H7 (cell line): Measurements from ENCODE around the gene CENPU. TPM values are rescaled to one million over a fixed set of nuclear protein-coding genes. Genes with fewer than 3 reads are reported as not detected.

ENCODE experiments used
- DNase-seq: peaks from one replicate; pipeline ENCODE4 v3.0.0; 2012
- H3K27me3 ChIP-seq: 2 replicates; pipeline ENCODE4 v1.6.0; 2011; ENCODE audit warnings: mild to moderate bottlenecking, low read length; ENCODE audit not compliant: control insufficient read depth, insufficient read depth
- H3K36me3 ChIP-seq: replicated peaks from 2 replicates; pipeline ENCODE4 v1.5.1; 2011; ENCODE audit warnings: low read length; ENCODE audit not compliant: control insufficient read depth, insufficient read depth
- H3K4me3 ChIP-seq: 2 replicates; pipeline ENCODE4 v1.5.1; 2011; ENCODE audit warnings: low read depth, mild to moderate bottlenecking, control low read depth, low read length, moderate library complexity; ENCODE audit not compliant: insufficient read depth
- total RNA-seq: library from RNA; depleted of rRNA; stranded (reverse); fragments of >200 nt; shearing (Covaris generic); gene quantifications from 2 replicates; pipeline ENCODE4 v1.2.3, GENCODE V29; 2014; rRNA removed

CENPU gene
- total RNA-seq, 1 experiment from 2014 or later, result 74.8 TPM

- H3K4me3 ChIP-seq, result no peak overlapping the region
- no peak for DNase-seq
- H3K27me3 ChIP-seq, result no peaks in the 10 kb centered on the region
- no peaks in the 10 kb centered on the region; the same call in 1 of the 2 replicates for H3K36me3 ChIP-seq
These were observed 82.0 kb downstream of the CENPU start for GRCh38 chr4:184651899-184652298.

GRCh38 chr4:184649971-184650855 is 83.7 kb downstream of the CENPU start:
- DNase-seq, result no peak
- Histone ChIP-seq H3K36me3 (no peaks in the 10 kb centered on the region; the same call in 1 of the 2 replicates), H3K4me3 (peak overlapping the region; percentile 70), H3K27me3 (no peaks in the 10 kb centered on the region)

- peak within 1 kb of the TSS; percentile 84 for H3K4me3 ChIP-seq
- DNase-seq, result peak; percentile 96
- H3K36me3 ChIP-seq, result no peaks in the 10 kb centered on the region; the same call in 1 of the 2 replicates
- H3K27me3 ChIP-seq, result no peaks in the 10 kb centered on the region
These were observed 84.6 kb downstream of the CENPU start, which contains the start of the genes CASP3 and PRIMPOL for GRCh38 chr4:184649026-184649970. CASP3 (minus strand) TSS chr4:184649447; CDS start chr4:184638453, 10,994 bp downstream. PRIMPOL (plus strand) TSS chr4:184649738; CDS start chr4:184657141, 7,403 bp downstream.

- H3K4me3 ChIP-seq, result peak overlapping the region; percentile 84
- no peaks in the 10 kb centered on the region; the same call in 1 of the 2 replicates for H3K36me3 ChIP-seq
- no peaks in the 10 kb centered on the region for H3K27me3 ChIP-seq
- peak; percentile 57 for DNase-seq
These were observed 85.4 kb downstream of the CENPU start for GRCh38 chr4:184648313-184649025.

- Histone ChIP-seq H3K36me3 (no peaks in the 10 kb centered on the region; the same call in 1 of the 2 replicates), H3K4me3 (peak overlapping the region; percentile 84), H3K27me3 (no peaks in the 10 kb centered on the region)
- no peak for DNase-seq
These were observed 85.9 kb downstream of the CENPU start for GRCh38 chr4:184648054-184648312.

GRCh38 chr4:184647266-184648053 is 86.4 kb downstream of the CENPU start:
- Histone ChIP-seq H3K36me3 (no peaks in the 10 kb centered on the region; the same call in none of the 2 replicates), H3K4me3 (peak overlapping the region; percentile 84), H3K27me3 (no peaks in the 10 kb centered on the region)
- DNase-seq, result no peak

GRCh38 chr4:184645904-184646610 is 87.8 kb downstream of the CENPU start:
- no peak for DNase-seq
- Histone ChIP-seq H3K4me3 (no peak overlapping the region), H3K27me3 (no peaks in the 10 kb centered on the region), H3K36me3 (no peaks in the 10 kb centered on the region; the same call in none of the 2 replicates)

- no peaks in the 10 kb centered on the region; the same call in none of the 2 replicates for H3K36me3 ChIP-seq
- no peak for DNase-seq
- no peak overlapping the region for H3K4me3 ChIP-seq
- no peaks in the 10 kb centered on the region for H3K27me3 ChIP-seq
These were observed 89.2 kb downstream of the CENPU start for GRCh38 chr4:184644553-184645307.

Other genes starting within 250 kb of the CENPU start
- 131 and 143 TPM in 2 replicates for gene CASP3, start 84.6 kb downstream of the CENPU start, total RNA-seq
- 8.5 and 10.4 TPM in 2 replicates for gene PRIMPOL, start 84.4 kb downstream of the CENPU start, total RNA-seq
- gene ACSL1, start 91.9 kb upstream of the CENPU start, total RNA-seq, result 3.2 and 3.5 TPM in 2 replicates